Amygdala (tissue), 56 donors: ENCODE results near the gene ELAVL3.
A peak's percentile ranks its signal among the peaks of the same experiment; 100 is the strongest.
"Not testable (repeated sequence)": the region's sequence is repeated elsewhere in the genome, so short reads cannot be mapped to it uniquely, and the experiment has no call there.

Source experiments
- DNase-seq, 56 donors: peaks; one replicate each; lab custom pipeline; 2025; lab: John Stamatoyannopoulos, UW

Gene ELAVL3

GRCh38 chr19:11446652-11447301 lies 34.1 kb downstream of the ELAVL3 start:
- peak in 54 of 56 donors; percentile 26 to 91 (median 72) for DNase-seq

GRCh38 chr19:11446271-11446651 lies 34.6 kb downstream of the ELAVL3 start:
- DNase-seq = peak in 3 of 56 donors; percentile 23 to 42 (median 29)

- DNase-seq = no peak
These were observed 35.7 kb downstream of the ELAVL3 start for GRCh38 chr19:11445141-11445540.

- no peak for DNase-seq
These were observed 36.8 kb downstream of the ELAVL3 start for GRCh38 chr19:11444059-11444458.

- DNase-seq = no peak
These were observed 42.9 kb downstream of the ELAVL3 start for GRCh38 chr19:11437955-11438354.

GRCh38 chr19:11435833-11436313 lies 45.0 kb downstream of the ELAVL3 start:
- peak in 1 of 56 donors; percentile 27 for DNase-seq

- DNase-seq = peak; percentile 96 to 100 (median 100)
These were observed 45.6 kb downstream of the ELAVL3 start, which contains the start of the genes ODAD3 and PRKCSH for GRCh38 chr19:11435057-11435832. TSS of gene ODAD3 (minus strand) at chr19:11435121. CDS start at chr19:11435016, 105 bp downstream. TSS of gene PRKCSH (plus strand) at chr19:11435635. CDS start at chr19:11436118, 483 bp downstream.

- no peak for DNase-seq
These were observed 46.2 kb downstream of the ELAVL3 start for GRCh38 chr19:11434703-11435056.

- not testable (repeated sequence) for DNase-seq
These were observed 47.3 kb downstream of the ELAVL3 start for GRCh38 chr19:11433526-11433925.

GRCh38 chr19:11426656-11427055 lies 54.2 kb downstream of the ELAVL3 start:
- no peak for DNase-seq

GRCh38 chr19:11425719-11426457 lies 55.0 kb downstream of the ELAVL3 start:
- no peak for DNase-seq

GRCh38 chr19:11423791-11424181 lies 57.1 kb downstream of the ELAVL3 start:
- DNase-seq = no peak

GRCh38 chr19:11423164-11423790 lies 57.6 kb downstream of the ELAVL3 start:
- no peak for DNase-seq

- peak in 24 of 56 donors; percentile 5 to 58 (median 20) for DNase-seq
These were observed 58.4 kb downstream of the ELAVL3 start for GRCh38 chr19:11422163-11423065.

- DNase-seq = peak in 5 of 56 donors; percentile 7 to 26 (median 15)
These were observed 59.3 kb downstream of the ELAVL3 start for GRCh38 chr19:11421371-11422098.

GRCh38 chr19:11420429-11421370 lies 60.1 kb downstream of the ELAVL3 start:
- DNase-seq = peak in 7 of 56 donors; percentile 1 to 33 (median 9)
